ENCODE results near the gene EMC1.
"Not testable (repeated sequence)": the region's sequence is repeated elsewhere in the genome, so short reads cannot be mapped to it uniquely, and the experiment has no call there.

The EMC1 gene

GRCh38 chr1:19260211-19261138 is 9.2 kb upstream of the EMC1 start:
- DNase-seq, result no peak

DNA sequence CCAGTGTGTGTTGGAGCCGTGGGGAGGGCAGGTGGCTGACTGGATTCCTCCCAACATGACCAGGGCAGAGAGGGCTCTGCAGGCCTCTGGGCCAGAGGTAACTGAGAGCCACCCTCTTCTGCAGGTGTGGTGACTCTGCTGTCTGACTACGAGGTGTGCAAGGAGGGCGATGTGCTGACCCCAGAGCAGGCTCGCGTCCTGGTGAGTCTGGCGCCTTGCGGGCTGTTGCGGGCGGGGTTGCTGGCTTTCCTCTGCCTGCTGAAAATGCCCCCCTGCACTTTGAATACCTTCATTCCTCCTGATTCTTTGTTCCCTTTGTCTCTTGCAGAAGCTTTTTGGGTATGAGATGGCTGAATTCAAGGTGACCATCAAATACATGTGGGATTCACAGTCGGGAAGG is 7.0 kb upstream of the EMC1 start:
- DNase-seq, result no peak

- DNase-seq, result peak in 1 of 14 donors; percentile 11
Measured at GRCh38 chr1:19257178-19257914, 6.0 kb upstream of the EMC1 start.

DNA sequence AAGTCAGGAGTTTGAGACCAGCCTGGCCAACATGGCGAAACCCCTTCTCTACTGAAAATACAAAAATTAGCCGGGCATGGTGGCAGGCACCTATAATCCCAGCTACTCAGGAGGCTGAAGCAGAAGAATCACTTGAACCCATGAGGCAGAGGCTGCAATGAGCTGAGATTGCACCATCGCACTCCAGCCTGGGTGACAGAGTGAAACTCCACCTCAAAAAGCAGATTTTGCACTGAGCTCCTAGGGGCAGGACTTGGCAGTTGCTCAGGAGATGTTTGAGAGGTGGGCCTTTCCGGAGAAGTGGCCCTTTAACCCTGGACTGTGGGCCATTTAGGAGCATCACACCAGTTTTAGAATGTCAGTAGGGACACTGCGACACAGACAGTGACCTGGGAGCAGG is 5.0 kb upstream of the EMC1 start:
- not testable (repeated sequence) for DNase-seq

DNA sequence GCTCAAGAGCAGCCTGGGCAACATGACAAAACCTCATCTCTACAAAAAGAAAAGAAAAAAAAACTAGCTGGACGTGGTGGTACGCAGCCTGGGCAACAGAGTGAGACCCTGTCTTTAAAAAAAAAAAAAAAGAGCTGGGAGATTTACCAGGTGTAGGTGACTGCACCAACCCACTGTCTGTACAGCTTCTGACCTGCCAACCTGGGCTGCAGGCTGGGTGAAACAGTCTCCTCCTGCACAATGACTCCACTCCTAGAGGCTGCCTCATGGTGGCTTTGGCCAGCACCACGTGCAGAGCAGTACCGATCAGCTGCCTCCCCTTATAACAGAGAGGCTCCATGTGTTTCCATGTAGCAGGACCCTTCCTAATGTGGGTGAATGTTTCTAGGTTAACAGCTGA is 4.0 kb upstream of the EMC1 start:
- DNase-seq, result no peak

DNA sequence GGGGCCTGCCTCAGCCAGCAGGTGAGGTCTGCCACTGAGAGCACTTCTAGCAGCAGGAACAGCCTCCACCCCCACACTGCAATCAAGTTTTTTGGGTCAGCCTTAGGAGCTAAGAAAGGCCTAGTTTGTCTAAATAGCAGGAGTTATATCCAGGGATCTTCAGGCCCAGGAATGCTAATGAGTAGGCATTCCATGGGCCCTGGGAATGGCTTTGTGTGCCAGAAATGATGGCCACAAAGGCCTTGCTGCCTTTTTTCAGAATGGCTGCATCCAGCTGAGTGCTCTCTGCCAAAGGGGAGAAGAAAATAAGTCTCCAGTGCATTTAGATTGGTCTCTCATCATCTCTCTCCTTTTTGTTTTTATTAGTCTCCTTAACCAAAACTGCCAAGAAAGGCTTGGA is 3.1 kb upstream of the EMC1 start:
- DNase-seq, result peak in 1 of 14 donors; percentile 16

DNA sequence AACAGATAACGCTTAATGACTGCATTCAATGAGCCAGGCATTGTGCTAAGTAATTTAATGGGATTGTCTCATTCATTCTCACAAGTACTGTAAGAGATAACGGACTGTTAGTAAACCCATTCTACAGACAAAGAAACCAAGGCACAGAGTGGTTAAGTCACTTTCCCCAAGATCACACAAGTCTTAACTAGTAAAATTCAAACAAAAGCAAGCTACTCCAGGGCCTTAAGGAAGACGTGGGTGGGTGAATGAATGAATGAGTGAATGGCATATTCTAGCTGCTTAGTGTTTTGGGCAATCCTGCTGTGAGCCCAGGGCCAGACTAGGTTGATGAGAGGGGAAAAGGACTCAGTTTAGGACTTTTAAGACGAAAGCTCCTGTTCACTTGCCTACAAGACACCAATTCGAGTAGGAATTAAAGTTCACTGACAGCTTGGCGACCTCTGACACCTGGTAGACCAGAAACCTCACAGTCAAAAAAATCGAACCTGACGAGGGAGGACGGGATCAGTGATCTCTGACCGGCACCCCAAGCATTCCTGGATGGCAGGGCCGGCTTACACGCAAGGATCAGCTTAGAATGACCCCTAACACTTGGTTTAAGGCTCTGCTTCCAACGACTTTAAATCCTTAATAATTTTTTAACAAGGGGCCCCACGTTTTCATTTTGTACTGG is 557 bp downstream of the EMC1 start:
- DNase-seq, result no peak

DNA sequence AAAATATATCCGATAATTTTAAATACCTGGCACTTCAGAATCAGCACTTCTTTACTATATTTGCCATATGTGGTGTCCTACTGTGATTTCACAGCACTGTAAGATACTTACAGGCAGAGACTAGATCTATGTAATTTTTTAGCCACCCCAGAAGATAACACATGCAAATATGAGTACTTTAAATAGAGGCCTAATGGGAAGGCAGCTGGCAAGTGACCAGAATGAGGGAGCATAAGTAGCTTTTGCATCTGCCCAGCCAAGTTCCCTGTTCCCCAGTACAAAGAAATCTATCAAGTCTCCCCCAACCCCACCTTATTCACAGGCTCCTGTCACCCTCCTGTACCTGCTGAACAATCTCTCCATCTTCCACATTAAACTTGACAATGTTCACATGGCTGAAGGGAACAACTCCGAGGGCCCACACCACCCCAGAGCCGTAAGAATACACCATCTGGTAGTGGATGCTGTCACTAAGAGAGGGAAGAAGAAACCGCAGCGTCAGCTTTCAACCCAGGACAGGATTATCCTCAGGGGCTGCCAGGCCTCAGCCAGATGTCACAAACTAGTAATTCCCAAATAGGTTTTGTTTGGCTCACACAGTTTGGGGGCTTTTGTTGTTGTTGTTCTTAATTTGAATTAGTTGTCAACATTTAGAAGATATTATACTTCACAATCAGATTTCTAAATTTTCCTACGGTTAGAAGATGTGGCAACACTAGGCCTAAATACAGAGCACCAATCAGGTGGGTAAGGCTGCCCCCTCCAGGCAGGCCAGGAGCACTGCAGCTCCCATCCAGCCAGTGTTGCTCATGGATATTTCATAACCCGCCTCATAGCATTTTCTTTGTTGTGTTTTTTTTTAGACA is 10.4 kb downstream of the EMC1 start:
- peak in 6 of 14 donors; percentile 3 to 38 (median 22) for DNase-seq

DNA sequence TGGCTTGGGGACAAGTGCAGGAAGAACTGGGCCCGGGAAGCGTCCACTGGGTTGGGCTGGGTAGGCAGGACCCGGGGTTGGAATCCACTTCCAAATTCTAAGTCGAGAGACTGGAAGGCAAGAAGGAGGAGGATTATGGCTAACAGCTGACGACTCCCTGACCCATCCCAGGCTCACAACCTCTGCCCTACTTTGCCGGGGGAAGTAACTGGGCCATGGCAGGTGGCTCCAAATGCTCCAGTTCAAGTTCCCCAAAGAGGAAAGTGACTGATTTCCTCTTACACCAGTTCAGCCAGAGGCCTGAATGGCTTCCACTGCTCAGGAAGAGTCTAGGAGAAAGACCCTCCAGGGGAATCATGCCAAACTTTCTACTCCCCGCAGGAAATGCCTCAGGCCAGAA is 11.4 kb downstream of the EMC1 start:
- DNase-seq, result no peak

DNA sequence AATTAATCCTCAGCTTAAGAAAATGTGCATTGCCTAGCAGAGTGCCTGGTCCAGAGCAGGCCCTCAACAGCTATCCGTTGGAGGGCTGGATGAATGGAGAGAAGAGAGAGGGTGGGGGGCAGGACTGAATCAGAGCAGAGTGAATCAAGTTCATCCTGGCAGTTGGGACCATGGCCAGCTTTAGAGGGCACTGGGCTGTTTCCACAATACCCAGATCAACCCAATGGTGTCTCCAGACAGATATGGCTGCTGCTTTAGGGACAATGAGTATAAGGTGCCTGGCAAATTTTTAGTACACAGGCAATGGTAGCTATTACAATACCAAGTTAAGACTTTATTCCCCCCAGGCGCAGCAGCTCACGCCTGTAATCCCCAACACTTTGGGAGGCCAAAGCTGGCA is 17.1 kb downstream of the EMC1 start:
- DNase-seq, result no peak

DNA sequence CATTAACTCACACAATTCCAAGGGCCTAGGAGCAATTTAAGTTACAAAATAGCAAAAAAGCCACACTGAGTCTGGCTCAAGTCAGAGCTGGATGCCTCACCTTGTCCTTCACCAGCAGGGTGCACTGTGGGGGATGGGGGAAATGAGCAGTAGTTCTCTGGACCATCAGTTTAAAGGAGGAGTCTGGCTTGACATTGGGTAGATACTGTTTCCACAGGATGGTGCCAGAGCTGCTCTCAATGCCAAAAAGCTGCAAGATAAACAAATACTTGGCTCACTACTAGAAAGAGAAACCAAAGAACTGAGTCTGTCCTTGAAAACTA is 18.8 kb downstream of the EMC1 start:
- no peak for DNase-seq

- DNase-seq, result not testable (repeated sequence)
Measured at GRCh38 chr1:19231736-19232523, 19.4 kb downstream of the EMC1 start.

DNA sequence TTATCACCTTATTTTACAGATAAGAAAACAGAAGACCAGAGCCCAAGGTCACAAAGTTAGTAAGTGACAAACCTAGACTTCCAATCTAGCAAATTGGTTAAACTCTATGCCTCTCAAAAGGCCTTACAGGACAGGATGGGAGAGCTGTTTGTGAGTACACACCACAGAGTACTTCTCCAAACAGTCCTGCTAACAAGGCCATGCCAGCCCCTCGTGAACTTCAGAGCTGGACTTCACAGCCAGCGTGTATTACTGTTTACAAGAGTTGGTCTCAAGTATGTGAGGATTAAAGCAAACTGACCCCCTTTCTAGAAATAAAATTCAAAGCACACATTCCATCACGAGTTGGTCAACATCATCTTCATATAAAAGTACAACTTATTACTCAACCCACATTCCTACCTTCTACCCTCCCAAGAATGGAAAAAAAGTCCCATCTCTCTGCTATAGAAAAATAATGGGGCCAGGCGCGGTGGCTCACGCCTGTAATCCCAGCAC is 21.4 kb downstream of the EMC1 start:
- DNase-seq, result no peak

DNA sequence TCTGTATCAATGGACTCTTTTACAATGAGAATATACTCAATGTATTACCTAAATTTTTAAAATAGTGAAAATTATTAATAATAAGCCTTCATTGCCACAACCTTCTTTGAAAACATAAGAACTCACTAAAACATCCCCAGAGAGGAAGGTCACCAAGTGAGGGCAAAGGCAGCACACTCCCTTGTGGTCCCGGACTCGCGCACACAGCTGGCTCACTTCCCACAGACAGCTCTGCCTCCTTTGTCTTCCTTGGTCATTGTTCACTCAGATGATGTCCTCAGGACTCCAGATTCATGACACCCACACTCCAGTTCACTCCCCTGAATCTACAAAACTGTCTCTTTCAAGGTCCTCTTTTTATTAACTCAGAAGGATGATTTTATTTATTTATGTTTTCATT is 22.1 kb downstream of the EMC1 start:
- DNase-seq, result no peak

DNA sequence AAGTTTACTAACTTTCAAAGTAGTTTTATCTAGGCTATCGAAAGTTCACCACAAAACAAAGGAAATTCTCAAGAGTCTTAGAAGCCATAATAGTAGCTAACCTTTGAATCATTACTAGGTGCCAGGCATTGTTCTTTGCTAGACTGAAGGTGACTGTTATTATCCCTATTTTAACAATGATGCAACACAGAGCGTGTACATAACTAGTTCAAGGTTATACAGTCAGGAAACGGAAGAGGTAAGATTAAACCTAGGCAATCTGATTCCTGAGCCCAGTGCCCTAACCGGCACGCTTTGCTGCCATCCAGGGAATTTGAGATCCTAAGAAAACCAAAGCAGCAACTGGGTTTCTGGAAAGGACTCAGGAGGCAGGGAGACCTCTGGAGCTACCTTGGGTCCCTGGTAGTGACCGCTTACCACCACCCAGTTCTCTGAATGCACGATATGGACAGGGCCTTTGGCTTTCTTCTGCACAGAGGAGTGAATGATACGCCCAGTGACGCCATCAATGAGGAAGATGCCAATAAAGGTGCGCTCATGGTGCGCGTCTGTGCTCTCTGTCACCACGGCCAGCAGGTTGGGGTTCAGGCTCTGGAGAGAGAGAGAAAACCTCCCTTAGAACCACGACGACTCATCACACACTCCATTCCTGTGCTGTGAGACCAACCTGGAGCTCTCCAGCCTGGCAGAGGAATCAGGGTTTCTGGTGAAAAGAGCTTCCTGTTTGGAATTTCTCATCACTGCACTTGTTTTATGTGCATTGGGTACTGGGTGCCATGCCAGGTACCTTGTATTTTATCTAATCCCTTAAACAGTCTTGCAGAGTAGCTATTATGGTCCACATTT is 28.1 kb downstream of the EMC1 start:
- no peak for DNase-seq

DNA sequence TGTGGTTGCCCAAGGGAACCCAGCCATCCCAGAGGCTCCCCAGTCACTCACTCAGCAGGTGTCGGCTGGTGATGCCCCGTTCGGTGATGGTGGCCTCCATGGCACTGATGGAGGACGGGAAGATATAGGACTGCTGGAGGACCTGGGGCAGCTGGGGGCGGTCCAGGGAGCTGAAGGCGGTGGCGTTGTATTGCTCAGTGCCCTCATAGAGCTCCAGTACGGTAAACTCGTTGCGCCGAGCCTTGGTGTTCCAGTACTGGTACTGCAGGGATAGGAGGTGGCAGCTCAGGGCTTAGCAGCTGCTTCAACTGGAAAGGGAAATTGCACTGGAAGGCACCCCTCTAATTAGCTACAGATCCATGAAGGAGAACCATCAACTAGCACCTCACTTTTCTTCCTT is 28.8 kb downstream of the EMC1 start:
- DNase-seq, result no peak

GRCh38 chr1:19220991-19221390 is 30.3 kb downstream of the EMC1 start:
- DNase-seq, result no peak

- no peak for DNase-seq
Measured at GRCh38 chr1:19220080-19220846, 31.1 kb downstream of the EMC1 start.

GRCh38 chr1:19219451-19219850 is 31.9 kb downstream of the EMC1 start:
- DNase-seq, result no peak

- DNase-seq, result not testable (repeated sequence)
Measured at GRCh38 chr1:19216585-19216984, 34.7 kb downstream of the EMC1 start.

All from C1 segment of cervical spinal cord (tissue), 14 donors.